Endothelial cell (in vitro differentiated cells): Measurements from ENCODE around the gene MBOAT2. TPM values are rescaled to one million over a fixed set of nuclear protein-coding genes. Genes with fewer than 3 reads are reported as not detected.
"Not testable (repeated sequence)": the region's sequence is repeated elsewhere in the genome, so short reads cannot be mapped to it uniquely, and the experiment has no call there.

Source experiments
- DNase-seq: peaks from one replicate; pipeline ENCODE4 v3.0.0; 2021; ENCODE audit warnings: low spot score
- H3K27ac Mint-ChIP-seq: one replicate; pipeline ENCODE4 v1.8.0; 2021; ENCODE audit warnings: mixed read lengths, inconsistent platforms; ENCODE audit not compliant: unreplicated experiment
- H3K27me3 Mint-ChIP-seq: one replicate; pipeline ENCODE4 v1.8.0; 2021; ENCODE audit warnings: mild to moderate bottlenecking, moderate library complexity, mixed read lengths, inconsistent platforms; ENCODE audit not compliant: unreplicated experiment
- H3K36me3 Mint-ChIP-seq: one replicate; pipeline ENCODE4 v1.8.0; 2021; ENCODE audit warnings: mild to moderate bottlenecking, low read depth, mixed read lengths, inconsistent platforms; ENCODE audit not compliant: unreplicated experiment
- H3K4me1 Mint-ChIP-seq: one replicate; pipeline ENCODE4 v1.8.0; 2021; ENCODE audit warnings: mild to moderate bottlenecking, mixed read lengths, inconsistent platforms; ENCODE audit not compliant: unreplicated experiment
- H3K4me3 Mint-ChIP-seq: one replicate; pipeline ENCODE4 v1.8.0; 2021; ENCODE audit warnings: mild to moderate bottlenecking, mixed read lengths, inconsistent platforms; ENCODE audit not compliant: unreplicated experiment
- H3K9me3 Mint-ChIP-seq: one replicate; pipeline ENCODE4 v1.8.0; 2021; ENCODE audit warnings: mixed read lengths, inconsistent platforms; ENCODE audit not compliant: unreplicated experiment
- long read RNA-seq: library from polyadenylated mRNA; unstranded; transcript quantifications from one replicate; pipeline ENCODE4 v2.0.0, GENCODE V29; 2020; ENCODE audit not compliant: unreplicated experiment
- total RNA-seq: library from RNA; stranded (reverse); fragmentation: NEBNext Ultra II Directional; extraction: Animal tissue kit (Norgen Biotek cat#: 25700); gene quantifications from one replicate; pipeline ENCODE4 v1.2.1, GENCODE V29; 2021; ENCODE audit not compliant: unreplicated experiment
- TF ChIP-seq, protein P1 (sequence below): fragments of 200-600 bp; sonication (generic); IDR thresholded peaks from one replicate; pipeline ENCODE4 v1.5.0; 2021; ENCODE audit warnings: antibody characterized with exemption; ENCODE audit not compliant: unreplicated experiment

MBOAT2 gene, protein sequence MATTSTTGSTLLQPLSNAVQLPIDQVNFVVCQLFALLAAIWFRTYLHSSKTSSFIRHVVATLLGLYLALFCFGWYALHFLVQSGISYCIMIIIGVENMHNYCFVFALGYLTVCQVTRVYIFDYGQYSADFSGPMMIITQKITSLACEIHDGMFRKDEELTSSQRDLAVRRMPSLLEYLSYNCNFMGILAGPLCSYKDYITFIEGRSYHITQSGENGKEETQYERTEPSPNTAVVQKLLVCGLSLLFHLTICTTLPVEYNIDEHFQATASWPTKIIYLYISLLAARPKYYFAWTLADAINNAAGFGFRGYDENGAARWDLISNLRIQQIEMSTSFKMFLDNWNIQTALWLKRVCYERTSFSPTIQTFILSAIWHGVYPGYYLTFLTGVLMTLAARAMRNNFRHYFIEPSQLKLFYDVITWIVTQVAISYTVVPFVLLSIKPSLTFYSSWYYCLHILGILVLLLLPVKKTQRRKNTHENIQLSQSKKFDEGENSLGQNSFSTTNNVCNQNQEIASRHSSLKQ
- total RNA-seq, result 71.6 TPM
- long read RNA-seq, full-length matches to known transcripts, result 14 of 27 reads
- long read RNA-seq, partial matches to known transcripts, result 1 of 27 reads
- long read RNA-seq, other reads (novel, unspliced or antisense), result 12 of 27 reads

DNA sequence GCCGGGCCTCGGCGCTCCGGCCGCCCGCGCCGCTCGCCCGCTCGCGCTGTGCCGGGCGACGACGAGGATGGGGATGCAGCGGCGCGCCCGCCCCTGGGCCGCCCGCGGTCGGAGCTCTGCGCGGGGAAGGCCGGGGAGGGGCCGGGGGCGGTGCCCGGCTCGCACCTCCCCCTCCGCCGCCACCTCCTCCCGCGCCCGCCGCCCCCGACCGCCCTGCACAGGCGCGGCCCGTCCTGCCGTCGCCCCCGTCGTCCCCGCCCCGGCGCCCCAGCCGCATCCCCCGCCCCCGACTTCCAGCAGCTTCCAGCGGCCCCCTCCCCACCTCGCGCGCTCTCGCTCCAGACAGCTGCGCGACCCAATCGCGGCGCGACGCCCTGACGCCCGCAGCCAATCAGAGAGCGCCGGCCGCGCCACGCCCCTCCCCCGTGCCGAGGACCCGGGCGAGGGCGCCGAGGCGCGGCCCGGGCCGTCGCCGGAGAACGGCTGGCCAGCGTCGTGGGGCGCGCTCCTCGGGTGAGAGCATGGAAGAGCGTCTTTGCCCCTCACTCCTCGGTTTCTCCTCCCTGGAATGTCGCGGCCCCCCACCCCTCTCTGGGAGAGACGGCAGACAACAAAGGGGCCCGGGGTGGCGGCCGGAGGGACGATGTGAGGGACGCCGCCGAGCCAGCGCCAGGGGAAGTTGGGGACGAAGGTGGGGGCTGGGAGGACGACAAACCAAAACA, at the start of gene MBOAT2:
Gene MBOAT2 (minus strand): TSS at position 69 of the 722 bp plus-strand sequence. CDS start 70 bp downstream, outside the sequence.
- Mint-ChIP-seq H3K27ac (peak within 1 kb of the TSS; percentile 95), H3K36me3 (peaks cover 4% of the 10 kb centered on the region), H3K4me1 (peaks cover 27% of the 10 kb centered on the region), H3K27me3 (peaks cover 3% of the 10 kb centered on the region), H3K4me3 (peak within 1 kb of the TSS; percentile 97), H3K9me3 (no peaks in the 10 kb centered on the region)
- TF ChIP-seq, protein P1, sequence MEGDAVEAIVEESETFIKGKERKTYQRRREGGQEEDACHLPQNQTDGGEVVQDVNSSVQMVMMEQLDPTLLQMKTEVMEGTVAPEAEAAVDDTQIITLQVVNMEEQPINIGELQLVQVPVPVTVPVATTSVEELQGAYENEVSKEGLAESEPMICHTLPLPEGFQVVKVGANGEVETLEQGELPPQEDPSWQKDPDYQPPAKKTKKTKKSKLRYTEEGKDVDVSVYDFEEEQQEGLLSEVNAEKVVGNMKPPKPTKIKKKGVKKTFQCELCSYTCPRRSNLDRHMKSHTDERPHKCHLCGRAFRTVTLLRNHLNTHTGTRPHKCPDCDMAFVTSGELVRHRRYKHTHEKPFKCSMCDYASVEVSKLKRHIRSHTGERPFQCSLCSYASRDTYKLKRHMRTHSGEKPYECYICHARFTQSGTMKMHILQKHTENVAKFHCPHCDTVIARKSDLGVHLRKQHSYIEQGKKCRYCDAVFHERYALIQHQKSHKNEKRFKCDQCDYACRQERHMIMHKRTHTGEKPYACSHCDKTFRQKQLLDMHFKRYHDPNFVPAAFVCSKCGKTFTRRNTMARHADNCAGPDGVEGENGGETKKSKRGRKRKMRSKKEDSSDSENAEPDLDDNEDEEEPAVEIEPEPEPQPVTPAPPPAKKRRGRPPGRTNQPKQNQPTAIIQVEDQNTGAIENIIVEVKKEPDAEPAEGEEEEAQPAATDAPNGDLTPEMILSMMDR, result no peak
- peak; percentile 95 for DNase-seq

GRCh38 chr2:9052821-9053533, 49.5 kb upstream of the MBOAT2 start:
- TF ChIP-seq, protein P1, result no peak
- H3K4me1 Mint-ChIP-seq, result peaks cover 19% of the 10 kb centered on the region
- no peaks in the 10 kb centered on the region for H3K9me3 Mint-ChIP-seq
- H3K4me3 Mint-ChIP-seq, result no peak overlapping the region
- peaks cover 2% of the 10 kb centered on the region for H3K27me3 Mint-ChIP-seq
- DNase-seq, result no peak
- H3K27ac Mint-ChIP-seq, result no peak overlapping the region
- peaks cover 3% of the 10 kb centered on the region for H3K36me3 Mint-ChIP-seq

DNA sequence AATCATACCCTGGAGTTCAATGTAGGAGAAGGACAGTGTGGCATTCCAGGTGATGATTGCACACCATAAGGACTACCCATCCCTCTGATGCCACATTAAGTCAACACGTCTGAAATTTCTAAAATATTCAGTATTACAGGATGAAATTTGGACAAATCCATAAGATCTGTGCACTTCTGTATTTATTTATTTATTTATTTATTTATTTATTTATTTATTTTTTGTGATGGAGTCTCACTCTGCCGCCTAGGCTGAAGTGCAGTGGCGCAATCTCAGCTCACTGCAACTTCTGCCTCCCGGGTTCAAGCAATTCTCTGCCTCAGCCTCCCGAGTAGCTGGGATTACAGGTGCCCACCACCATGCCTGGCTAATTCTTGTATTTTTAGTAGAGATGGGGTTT, 48.0 kb upstream of the MBOAT2 start:
- H3K27ac Mint-ChIP-seq, H3K4me3 Mint-ChIP-seq: not testable (repeated sequence)
- peaks cover 19% of the 10 kb centered on the region for H3K4me1 Mint-ChIP-seq

DNA sequence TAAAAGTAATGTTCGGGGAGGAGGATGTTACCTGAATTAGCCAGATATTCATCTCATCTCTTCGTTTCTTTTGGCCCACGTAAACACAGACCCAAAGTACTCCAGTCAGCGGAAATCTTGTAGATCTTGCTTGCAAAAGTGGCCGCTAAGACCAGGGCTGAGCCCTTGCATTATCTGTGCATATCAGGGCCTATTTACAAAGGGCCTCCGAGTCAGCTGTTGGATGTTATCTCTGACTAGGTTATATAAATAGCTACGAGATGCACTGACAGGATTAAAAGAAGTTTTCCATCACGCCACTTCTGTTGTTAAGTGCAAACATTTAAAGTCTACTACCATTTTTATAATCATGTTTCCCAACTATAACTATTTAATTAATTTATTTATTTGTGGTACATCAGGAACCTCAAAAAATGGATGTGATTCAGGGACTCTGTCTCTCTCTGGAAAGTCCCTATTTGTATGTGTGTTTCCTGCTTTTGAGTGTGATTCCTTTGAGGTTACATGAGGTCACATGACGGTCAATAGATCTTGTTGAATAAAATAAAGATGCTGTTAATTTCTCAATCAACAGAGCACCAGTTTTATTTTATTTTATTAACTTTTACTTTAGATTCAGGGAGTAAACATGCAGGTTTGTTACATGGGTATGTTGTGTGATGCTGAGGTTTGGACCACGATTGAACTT, 46.8 kb upstream of the MBOAT2 start:
- Mint-ChIP-seq H3K9me3 (no peaks in the 10 kb centered on the region), H3K4me3 (no peak overlapping the region), H3K4me1 (peaks cover 14% of the 10 kb centered on the region), H3K36me3 (no peaks in the 10 kb centered on the region), H3K27ac (no peak overlapping the region), H3K27me3 (peaks cover 2% of the 10 kb centered on the region)
- DNase-seq, result no peak
- TF ChIP-seq, protein P1, result no peak

More for the DNA sequence above, 48.0 kb upstream of the MBOAT2 start:
- not testable (repeated sequence) for DNase-seq, H3K9me3 Mint-ChIP-seq, H3K27me3 Mint-ChIP-seq, H3K36me3 Mint-ChIP-seq

DNA sequence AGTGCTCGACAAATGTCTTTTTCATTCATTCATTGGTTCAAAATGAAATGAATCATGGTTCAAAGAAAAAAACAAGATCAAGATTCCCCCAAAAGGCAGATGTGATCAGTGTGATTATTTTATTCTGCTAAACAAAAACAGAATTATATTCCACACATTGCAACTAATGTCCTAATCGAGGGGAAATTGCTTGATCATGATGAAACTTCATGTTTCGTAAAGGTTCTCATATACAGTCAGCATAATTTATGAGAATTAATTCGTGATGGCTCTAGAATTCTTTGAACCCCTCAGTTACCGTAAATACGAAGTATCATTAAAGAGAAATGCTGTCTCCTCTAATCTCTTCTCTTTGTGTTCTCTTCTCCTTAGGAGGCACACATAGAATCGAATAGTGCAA, 42.1 kb upstream of the MBOAT2 start:
- Mint-ChIP-seq H3K27me3 (no peaks in the 10 kb centered on the region), H3K4me3 (no peak overlapping the region), H3K9me3 (no peaks in the 10 kb centered on the region), H3K4me1 (no peaks in the 10 kb centered on the region), H3K36me3 (no peaks in the 10 kb centered on the region), H3K27ac (no peak overlapping the region)
- no peak for DNase-seq
- TF ChIP-seq, protein P1, result no peak

DNA sequence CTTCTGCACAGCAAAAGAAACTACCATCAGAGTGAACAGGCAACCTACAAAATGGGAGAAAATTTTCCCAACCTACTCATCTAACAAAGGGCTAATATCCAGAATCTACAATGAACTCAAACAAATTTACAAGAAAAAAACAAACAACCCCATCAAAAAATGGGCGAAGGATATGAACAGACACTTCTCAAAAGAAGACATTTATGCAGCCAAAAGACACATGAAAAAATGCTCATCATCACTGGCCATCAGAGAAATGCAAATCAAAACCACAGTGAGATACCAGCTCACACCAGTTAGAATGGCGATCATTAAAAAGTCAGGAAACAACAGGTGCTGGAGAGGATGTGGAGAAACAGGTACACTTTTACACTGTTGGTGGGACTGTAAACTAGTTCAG, 40.0 kb upstream of the MBOAT2 start:
- not testable (repeated sequence) for H3K27me3 Mint-ChIP-seq, H3K9me3 Mint-ChIP-seq, H3K4me1 Mint-ChIP-seq, H3K36me3 Mint-ChIP-seq, DNase-seq, H3K27ac Mint-ChIP-seq, H3K4me3 Mint-ChIP-seq
